ENCODE measurements around the gene TTLL11.

The TTLL11 gene

DNA sequence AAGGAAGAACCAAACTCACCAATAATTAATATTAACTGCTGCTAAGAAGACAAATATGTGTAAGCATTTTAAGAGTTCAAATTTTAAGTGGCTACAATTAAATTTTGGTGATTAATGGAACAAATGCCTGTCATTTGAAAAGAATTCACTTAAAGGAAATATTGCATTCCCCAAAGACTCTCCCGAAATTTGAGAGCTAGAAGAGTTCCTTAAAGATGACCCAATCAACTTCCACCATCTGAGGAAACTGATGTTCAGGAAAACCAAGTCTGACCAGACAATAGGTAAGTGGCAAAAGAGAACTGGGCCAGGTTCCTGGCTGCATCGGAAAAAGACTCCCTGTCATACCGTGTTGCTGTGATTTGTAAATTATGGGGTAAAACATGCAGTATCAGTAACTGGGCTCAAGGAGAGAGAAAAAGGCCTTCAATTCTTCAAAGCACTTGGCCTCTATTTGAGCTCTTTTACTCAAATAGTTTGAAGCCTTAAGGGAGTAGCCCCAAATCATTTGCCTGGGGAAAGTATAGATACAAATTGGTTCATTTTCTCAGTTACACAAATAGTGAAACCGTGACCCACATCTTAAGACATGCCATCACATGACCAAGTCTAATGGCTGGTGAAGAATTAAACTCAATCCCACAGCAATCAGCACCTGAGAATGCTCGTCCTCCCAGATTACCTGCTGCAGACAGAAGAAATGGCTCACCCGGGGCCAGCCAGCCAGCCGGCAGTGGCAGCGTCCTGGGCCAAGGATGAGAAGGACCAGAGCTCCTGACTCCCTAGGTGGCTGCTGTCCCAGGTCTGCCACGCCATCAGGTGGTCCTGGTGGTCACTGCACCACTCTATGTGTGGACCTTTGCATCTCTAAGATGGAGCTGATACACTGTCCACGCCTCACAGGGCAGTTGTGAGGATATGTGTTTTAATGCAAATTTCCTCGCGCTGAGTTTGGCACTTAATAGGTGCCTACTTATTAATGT, 162.9 kb downstream of the TTLL11 start:
- ATAC-seq: no peak

DNA sequence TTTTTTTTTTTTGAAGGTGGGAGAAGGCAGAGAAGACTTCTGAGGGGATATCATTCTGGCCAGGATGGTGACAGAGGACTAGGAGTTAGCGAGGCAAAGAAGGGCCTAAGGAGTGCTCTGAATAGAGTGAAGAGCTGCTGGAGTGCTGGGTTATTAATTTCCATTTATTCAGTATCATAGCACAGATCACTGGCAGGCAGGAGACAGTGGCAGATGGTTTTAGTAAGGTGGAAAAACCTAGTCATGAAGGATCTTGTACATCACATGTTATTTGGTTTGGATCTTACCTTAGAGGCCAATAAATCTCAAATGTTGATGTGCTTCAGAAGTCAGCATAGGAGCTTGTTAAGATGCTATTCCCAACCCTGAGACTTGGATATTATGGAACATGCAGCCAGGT, 165.5 kb downstream of the TTLL11 start:
- ATAC-seq: no peak

DNA sequence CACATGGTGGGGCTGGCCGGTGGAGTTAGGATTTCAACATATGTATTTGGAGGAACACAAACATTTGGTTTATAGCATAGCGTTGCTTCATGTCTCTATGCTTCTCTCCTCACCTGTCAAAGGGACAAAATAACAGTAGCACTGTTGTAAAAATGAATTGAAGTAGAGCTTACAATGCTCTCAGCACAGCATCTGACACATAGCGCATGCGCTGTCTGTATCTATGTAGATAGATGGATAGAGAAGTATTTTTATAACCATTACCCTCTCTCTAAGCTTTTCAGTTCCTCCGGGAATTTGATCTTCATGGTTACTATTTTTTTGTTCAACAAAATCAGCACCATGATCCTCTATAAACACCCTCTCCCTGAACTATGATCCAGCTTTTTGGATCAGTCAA, 166.0 kb downstream of the TTLL11 start:
- ATAC-seq: no peak

DNA sequence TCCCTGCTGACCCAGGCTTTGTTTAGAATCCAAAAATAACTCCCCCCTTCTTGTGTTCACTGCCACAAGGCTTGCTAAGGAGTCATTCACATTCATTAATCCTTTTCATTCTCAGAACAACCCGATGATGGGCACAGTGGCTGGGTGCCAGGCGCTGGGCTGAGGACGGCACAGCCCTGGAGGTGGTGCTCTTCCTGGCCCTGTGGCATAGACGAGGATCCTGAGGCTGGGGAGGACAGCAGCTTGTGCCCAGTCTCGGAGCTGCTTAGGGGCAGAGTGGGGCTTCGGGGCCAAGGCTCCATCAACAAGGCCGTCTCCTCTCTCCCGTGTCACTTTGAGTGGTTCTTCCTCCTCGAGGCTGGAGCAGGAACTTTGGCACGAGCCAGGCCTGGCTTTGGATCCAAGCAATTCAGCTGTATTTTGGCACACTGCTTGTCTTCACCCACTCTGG, 166.7 kb downstream of the TTLL11 start:
- no peak for ATAC-seq

DNA sequence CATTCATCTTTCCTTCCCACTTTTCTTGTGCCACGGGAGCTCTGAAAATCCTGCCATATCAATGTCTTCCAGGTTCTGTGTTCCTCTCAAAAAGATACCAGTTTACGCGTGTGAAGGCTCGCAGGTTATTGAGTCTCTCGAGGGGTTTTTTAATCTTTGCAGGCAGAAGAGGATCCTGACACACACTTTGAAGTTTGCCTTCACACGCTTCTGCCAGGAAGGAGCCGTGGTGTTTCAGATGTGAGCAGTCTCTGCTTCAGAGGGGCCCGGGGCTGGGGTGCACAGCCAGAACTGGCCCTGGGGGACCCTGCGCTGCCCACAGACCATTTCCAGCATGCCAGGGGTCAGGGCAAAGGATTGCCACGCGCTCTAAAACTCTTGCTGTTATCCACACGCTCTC, 167.2 kb downstream of the TTLL11 start:
- no peak for ATAC-seq

DNA sequence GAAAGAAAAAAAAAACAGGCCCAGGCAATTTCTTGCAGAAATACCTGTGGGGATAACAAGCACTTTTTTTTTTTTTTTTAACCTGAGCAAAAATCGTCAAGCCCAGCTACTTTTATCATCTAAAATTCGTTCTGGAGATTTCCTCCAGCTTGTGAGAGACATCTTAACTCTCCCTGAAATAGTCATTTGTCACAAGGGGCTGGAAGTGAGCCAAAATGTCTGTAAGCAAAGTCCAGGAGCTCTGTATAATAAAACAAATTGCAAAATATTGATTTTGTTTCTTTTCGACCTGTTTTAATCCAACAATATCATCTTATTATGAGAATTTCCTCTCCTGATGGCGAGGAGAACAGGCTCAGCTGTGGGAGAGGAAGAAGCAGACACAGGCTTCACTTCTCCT, 168.4 kb downstream of the TTLL11 start:
- ATAC-seq: no peak

DNA sequence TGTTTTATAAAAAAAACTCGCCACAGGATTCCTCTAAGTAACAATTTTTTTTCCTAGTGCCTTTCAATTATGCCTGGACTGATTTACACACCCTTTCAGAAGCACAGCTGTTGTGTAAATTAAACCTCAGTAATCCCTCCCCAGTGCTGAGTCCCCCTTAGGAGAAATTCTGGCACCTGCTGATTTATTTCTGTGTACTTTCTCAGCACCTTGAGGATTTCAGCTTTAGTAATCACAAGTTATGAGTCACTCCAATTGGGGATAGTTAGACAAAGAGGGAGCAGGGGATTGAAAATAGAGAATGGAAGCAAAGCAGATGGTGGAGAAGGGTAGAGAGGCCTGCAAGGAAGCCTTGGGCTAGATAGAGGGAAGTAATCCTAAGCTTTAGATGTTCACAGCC, 171.7 kb downstream of the TTLL11 start:
- no peak for ATAC-seq

DNA sequence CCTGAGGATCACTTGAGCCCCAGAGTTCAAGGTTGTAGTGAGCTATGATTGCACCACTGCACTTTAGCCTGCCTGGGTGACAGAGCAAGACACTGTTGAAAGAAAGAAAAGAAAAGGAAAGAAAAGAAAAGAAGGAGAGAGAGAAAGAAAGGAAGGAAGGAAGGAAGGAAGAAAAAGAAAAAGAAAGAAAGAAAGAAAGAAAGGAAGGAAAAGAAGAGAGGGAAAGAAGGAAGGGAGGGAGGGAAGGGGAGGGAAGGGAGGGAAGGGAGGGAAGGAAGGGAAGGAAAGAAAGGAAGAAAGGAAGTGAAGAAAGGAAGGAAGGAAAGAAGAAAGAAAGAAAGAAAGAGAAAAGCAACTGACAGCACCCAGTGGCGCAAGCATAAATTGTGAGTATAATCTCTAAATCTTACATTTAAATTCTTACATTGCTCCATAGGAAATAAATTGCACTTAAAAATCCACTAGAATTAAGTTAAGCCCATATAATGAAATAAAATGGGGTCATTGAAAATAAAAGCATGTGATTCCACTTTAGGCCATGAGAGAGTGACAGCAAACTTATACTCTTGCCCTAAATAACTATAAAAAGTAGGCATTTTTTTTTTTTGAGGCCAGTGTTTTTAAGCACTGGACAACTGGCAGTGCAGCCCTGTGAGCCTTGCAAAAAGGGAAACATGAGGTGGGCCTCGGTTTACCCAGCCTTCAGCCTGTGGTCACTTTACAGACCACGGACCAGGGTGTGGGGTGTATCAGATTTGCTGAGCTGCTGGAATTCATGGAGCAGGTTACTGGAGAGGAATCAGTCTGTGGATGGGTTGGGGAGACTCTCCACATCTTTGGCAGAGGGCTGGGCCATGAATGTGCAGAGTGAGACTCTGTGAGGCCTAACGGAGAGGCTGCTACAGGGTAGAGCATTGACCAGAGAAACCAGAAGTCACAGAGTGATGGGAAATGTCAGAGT, 175.5 kb downstream of the TTLL11 start:
- no peak for ATAC-seq

DNA sequence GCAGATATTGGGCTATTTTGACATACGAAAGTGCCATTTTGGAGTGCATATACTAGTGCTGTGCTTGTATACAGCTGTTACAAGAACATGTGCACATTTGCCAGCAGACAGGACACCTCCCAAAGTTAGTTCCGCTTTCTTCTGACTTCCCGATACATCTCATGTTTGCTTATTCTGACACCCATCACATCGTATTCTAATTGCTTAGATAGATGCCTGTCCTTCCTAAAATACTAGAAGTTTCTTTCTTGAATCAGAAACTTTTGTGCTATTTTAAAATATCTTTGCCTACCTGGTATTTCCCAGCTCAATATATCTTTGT, 177.8 kb downstream of the TTLL11 start:
- no peak for ATAC-seq

DNA sequence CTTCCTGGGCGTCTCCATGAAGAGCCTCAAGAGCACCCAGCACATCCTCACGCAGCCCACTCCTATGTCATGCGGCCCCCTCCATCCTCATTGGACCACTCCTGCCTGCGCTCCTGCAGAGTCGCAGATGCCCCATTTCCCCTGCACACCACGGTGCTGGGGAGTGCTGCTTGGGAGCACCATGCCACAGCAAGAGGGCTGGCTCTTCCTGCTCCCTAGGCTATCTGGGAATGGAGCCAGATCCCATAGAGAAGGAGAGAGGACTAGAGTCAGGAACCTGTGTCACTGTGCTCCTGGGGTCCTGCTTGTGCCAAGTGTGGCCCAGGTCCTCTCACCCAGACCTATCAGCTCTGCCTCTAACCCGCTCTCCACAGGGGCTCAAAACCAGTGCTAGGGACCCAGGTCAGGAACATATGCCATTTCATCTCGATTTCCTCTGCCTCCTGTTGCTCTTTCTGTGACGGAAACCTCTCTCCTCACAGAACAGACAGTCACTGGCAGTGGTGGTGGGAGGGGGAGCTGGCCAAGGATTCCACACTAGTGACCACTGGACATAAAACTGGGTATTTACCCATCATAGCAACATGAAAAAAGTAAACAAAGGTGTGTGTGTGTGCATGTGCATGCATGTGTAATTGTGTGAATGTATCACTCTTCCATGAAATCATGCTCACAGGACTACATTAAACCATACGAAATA, 178.4 kb downstream of the TTLL11 start:
- no peak for ATAC-seq

DNA sequence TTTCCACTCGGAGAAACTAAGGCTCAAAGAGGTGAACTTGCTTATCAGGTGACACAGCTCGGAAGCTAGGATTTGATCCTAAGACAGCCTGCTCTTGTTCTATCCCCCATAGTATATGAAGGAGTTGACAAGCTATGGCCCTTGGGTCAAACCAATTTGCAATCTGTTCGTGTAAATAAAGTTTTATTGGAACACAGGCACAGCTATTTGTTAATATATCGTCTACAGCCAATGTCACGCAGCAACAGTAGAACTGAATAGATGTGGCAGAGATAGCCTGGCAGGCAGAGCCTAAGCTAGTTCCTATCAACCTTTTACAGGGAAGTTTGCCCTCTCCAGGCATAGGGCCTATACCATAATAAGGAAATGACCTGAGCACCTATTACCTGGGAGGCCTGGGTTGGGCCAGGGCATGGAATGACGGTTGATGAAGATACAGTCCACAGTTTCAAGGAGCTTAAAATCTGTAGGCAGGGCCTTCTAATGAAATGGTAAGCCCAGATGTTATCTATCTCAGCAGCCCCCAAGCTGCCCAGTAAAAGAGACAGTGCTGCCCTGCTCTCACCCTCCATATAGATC, 179.0 kb downstream of the TTLL11 start:
- ATAC-seq: no peak

DNA sequence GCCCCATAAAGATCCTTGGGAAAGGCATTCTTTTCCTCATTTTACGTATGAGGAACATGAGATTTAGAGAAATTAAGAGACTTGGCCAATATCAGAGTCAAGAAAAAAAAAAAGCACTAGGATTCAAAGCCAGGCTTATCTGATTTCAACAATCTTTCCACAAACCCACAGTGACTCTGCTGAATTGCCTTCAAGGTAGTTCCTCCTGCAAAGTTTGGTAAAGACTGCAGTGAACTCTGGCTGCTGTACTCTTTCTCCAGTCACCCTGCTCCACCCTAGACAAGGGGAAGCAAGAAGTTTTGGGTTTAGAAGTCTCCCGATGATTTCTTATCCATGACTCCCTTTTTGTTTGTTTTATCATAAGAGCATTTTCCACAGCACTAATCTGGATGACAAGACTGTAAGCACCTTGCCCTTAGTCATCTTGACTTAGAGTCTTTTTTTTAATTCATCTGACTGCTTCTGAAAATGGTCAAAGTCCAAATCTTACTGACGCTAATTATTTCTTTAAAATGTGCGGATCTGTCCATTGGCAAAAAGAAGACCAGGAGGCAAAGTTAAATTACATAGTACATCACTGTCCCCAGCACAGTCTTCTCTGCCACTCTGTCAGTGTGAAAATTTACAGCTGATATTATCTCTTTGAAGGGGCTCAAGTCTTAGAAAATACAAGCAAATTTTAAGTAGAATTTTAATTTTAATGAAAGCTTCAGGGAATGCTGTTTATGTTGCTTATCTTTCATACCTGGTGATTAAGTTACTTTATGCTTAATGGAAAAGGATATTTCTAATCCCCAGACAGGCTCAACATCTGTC, 180.1 kb downstream of the TTLL11 start:
- ATAC-seq: no peak

DNA sequence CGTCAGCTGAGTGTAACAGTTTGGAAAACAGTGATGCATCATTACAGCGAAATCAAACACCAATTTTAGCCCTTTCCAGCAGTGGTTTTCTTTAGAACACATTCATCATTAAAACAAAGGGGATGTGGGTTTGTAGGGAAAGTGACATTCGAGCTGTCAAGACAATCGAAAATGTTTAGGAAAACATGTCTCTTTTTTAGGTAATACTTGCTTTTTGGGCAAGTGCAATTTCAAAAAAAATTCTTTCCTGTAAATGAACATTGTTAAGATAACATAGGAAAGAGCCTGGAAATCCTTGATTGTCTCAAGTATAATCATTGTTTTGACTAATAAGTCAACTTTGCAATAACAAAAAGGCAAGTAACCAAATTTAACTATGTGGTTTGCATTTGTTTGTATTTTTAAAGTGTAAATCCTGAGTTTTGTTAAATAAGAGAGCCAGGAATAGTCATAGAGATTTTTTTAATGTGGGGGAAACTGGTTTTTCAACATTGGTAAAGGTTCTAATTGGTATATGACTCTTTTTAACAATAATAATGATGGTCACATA, 182.5 kb downstream of the TTLL11 start:
- ATAC-seq: no peak

DNA sequence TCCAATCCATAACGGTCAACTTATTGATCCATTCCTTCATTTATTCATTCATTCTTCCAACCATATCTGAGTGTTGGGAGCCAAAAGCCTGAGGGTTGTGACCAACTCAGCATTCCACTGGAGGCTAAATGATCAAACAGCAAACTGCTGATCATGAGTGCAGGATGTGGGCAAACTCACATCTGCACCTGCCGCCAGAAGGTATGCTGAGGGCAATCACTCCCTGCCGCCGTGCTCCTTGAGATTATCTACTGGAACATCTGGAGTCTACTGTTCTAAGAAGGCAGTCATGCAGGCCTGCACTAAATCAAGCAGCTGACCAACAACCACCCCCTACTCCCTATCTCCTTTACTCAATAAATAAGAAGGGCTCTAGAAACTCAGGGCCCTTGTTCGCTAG, 184.0 kb downstream of the TTLL11 start:
- ATAC-seq: no peak

DNA sequence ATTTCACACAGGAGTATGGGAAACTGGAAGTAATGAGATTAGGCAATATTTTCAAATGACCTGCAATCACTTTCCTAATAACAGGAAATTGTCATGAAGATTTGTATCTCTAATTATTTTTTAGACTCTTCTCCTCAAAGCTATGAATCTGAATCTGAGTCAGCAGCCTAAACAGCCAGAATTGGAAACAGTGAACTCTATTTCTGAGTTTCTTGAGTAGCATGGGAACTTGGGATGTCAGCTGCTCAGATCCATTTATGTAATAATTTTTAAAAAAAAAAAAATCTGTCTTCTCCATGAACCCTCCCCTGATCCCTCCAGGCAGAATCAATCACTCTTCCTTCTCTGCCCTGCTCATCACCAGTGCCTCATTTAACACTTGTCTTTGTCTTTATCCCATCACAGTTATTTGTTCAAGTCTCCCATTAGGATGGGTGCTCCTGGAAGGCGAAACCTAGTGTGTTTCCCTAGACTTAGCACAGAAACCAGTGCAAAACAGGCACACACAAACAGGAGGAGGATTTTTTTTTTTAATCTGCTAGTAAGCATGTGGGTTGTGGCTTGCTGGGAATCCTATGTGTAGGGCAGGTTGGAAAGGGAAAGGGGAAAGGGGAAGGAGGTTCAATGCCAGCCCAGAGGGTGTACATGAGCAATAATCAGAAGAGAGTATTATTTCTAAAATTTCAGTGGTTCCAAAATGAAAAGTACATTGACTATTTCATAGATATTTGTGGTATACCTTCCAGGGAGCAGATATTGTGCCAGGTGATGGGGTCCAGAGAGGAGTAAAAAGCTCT, 186.8 kb downstream of the TTLL11 start:
- ATAC-seq: no peak

DNA sequence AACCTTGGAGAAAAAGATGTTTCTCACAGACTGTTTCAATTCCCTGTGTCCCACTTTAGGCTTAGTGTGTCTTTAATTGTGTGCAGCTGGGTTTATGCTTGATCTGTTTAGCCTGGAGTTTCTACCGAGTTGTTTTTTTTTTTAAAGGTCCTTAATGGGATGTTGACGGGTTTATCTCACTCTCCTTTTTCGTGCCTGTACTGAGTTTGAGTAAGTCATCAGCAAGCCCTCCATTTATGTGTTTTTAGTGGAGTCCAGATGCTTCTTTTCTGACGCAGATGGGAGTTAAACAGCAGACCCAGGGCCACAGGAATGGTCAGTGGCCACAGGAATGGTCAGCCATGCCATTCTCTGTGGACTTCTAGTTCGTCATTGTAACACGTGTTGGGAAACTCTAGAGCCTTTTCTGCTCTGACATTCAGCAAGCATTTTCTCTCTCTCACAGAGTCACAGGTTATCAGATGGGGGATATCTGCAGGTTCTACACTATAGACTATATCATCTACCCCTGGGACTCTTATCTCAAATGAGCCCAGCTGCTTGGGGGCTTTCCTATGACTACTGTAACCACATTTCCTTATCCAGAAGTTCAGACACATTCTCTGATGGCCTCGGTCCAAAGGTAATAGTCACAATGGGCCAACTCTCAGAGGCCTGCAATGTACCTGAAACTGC, 190.5 kb downstream of the TTLL11 start:
- ATAC-seq: no peak

DNA sequence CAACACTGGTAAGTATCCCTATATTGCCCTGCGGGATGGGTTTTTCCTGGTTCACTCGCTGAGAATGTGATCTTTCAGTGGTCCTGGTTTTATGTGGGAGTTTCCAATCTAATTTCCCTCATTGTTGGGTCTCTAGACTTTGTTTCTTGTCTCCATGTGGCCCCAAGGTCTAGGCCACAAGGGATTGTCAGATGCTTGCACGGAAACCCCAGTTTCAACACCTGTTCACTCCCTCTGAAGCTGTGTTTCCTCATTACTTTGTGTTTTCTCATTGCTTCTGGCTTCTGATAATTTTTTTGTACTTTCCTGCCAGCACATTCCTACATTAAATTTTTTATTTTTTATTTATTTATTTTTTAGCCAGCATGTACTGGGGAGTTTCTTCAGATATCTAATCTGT, 191.5 kb downstream of the TTLL11 start:
- no peak for ATAC-seq

DNA sequence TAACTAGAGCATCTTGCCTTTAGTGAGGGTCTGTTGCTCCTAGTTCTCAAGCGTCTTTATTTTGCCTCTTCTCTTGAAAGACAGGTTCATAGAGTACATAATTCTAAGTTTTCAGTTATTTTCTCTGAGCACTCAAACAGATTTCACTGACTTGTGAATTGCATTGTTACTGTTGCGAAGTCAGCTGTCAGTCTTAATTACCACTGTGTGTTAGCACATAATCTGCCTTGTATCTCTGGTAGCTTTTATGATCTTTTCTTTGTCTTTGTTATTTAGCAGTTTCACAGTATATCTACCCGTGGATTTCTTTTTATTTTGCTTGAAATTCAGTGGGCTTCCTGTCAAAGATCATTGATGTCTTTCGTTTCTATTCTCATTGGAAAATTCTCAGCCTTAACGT, 192.9 kb downstream of the TTLL11 start:
- ATAC-seq: no peak

DNA sequence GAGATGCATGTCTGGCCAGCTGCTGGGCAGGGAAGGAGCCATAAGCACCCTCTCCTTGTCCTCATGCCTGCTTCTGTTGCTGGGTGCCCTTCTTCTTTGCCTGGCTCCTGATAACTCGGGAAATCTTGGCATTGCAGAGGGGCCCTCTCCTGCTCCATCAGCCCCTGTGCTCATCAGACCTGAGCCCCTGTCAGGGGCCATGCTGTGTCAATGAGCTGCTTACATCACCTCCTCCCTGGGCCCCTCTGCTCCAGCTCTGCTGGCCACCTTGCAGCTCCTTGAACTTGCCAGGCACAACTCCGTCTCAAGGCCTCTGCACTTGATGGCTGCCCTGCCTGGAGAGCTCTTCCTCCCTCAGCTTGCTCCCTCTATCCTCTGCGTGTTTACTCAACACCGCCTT, 194.3 kb downstream of the TTLL11 start:
- ATAC-seq: no peak

DNA sequence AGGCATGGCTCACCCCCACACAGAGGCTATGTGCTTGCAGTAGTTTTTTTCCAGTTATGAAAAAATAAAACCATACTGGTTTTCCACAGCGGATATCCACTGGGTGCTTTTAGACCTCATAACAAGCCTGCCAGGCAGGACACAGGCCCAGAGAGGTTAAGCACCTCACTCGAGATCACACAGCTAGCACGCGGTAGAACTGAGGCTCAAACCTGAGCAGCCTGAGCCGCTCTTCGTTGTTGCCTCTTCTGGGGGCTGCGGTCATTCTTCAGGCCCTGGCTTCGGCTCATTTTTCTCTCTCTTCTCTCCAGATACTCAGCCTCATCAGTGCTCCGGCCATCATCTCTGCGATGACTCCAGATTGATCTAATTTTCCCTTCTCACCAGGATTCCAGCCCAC, 196.0 kb downstream of the TTLL11 start:
- no peak for ATAC-seq

Data from activated CD4-positive, CD25-positive, alpha-beta regulatory T cell treated with anti-CD3 and anti-CD28 coated beads, Interleukin-2, amount 50 U/mL, for 24 hours (primary cell).